ENCODE measurements around the gene APOBEC3G. TPM values are rescaled to one million over a fixed set of nuclear protein-coding genes. Genes with fewer than 3 reads are reported as not detected.

Gene APOBEC3G
- total RNA-seq, 1 donor from 2014 or later, result 152 TPM

DNA sequence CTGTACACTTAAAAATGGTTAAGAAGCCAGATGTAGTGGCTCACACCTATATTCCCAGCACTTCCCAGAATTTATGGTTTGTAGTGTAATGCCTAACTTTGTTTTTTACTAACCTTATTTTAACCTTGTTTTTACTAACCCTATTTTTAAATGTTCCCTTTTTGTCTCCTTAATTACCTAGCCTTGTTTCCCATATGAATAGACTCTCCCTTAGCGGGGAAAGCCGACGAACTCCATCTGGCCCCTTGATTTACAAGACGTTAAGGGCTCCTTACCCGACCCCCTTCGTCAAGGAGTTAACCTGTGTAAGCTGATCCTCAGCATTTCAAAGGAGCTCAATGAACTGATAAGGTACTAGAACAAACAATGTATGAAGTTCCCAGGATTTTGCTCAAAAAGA lies 37.0 kb downstream of the APOBEC3G start:
- no peaks in the 10 kb centered on the region for H3K9me3 Mint-ChIP-seq
- no peak for ATAC-seq (ENCODE audit: low read depth)

DNA sequence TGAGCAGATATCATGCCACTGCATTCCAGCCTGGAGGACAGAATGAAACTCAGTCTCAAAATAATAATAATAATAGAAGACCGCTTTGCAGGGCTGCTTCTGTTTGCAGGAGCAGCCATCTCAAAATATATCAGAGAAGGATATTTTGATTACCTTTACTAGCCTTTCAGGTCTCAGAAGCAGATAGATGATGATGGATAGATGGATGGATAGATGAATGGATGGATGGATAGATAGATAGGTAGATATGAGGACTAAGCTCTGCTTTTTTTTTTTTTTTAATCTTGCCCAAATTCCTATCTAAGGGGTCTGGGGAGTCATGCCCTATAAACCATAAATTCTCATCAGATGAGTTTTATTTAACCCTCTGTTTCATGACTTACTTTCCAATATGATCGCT lies 38.5 kb downstream of the APOBEC3G start:
- H3K4me1 Mint-ChIP-seq, result peaks cover 59% of the 10 kb centered on the region

More for the DNA sequence above, 37.0 kb downstream of the APOBEC3G start:
- Mint-ChIP-seq H3K36me3 (ENCODE audit: low read depth) (no peaks in the 10 kb centered on the region), H3K27me3 (no peaks in the 10 kb centered on the region), H3K4me1 (peaks cover 69% of the 10 kb centered on the region), H3K4me3 (no peak overlapping the region), H3K27ac (peak overlapping the region; percentile 85)
- no peak for DNase-seq
- no peak for TF ChIP-seq CTCF (IDR thresholded peaks at IDR 0.05)
- CTCF ChIA-PET, result interaction anchor here (1.6 to 2.2 kb wide), 2 partner anchors 14 to 100 kb away, joined by 5 read pairs; partner anchors contain the start of gene APOBEC3C
- POLR2A ChIA-PET, result interaction anchor here (0.6 to 3.0 kb wide), 7 partner anchors 15 to 167 kb away, joined by 3 to 37 read pairs (median 4); no protein-coding TSS in a partner anchor
- intact Hi-C loops (cut with micrococcal nuclease), result no loop called here

DNA sequence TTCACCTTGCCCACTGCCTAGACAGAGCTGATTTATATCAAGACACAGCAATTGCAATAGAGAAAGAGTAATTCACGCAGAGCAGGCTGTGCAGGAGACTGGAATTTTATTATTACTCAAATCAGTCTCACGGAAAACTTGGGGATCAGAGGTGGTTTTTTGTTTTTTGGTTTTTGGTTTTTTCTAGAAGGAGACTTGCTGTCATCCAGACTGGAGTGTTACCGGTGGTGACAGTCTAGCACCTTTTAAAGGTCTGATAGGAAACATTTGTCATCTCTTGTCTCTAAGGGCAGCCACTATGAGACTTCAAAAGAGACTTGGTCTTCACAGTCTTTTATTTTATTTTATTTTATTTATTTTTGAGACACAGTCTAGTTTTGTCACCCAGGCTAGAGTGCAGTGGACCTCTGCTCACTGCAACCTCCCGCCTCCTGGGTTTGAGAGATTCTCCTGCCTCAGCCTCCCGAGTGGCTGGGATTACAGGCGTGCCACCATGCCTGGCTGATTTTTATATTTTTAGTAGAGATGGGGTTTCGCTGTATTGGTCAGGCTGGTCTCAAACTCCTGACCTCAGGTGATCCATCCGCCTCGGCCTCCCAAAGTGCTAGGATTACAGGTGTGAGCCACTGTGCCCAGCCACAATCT lies 39.0 kb downstream of the APOBEC3G start:
- DNase-seq (no peak), ATAC-seq (ENCODE audit: low read depth) (no peak)
- Mint-ChIP-seq H3K4me3 (peak overlapping the region; percentile 32), H3K36me3 (ENCODE audit: low read depth) (no peaks in the 10 kb centered on the region), H3K9me3 (no peaks in the 10 kb centered on the region), H3K27me3 (no peaks in the 10 kb centered on the region), H3K4me1 (peaks cover 54% of the 10 kb centered on the region), H3K27ac (peak overlapping the region; percentile 86)
- ChIA-PET POLR2A (interaction anchor here (0.5 to 3.0 kb wide), 7 partner anchors 14 to 413 kb away, joined by 3 to 37 read pairs (median 4); no protein-coding TSS in a partner anchor), CTCF (interaction anchor here (2.2 kb wide), 1 partner anchor 102 kb away, joined by 5 read pairs; the partner anchor contains the start of gene APOBEC3C)
- intact Hi-C loops (cut with micrococcal nuclease), result no loop called here
- TF ChIP-seq CTCF (IDR thresholded peaks at IDR 0.05), result no peak

More for the DNA sequence above, 38.5 kb downstream of the APOBEC3G start:
- DNase-seq, result no peak
- ATAC-seq (ENCODE audit: low read depth), result no peak
- Mint-ChIP-seq H3K4me3 (peak overlapping the region; percentile 32), H3K9me3 (no peaks in the 10 kb centered on the region), H3K27me3 (no peaks in the 10 kb centered on the region), H3K27ac (peak overlapping the region; percentile 85), H3K36me3 (ENCODE audit: low read depth) (no peaks in the 10 kb centered on the region)
- ChIA-PET CTCF (interaction anchor here (2.2 kb wide), 1 partner anchor 101 kb away, joined by 5 read pairs; the partner anchor contains the start of gene APOBEC3C), POLR2A (interaction anchor here (0.5 to 3.0 kb wide), 8 partner anchors 14 to 412 kb away, joined by 3 to 37 read pairs (median 4); no protein-coding TSS in a partner anchor)
- intact Hi-C loops (cut with micrococcal nuclease), result no loop called here
- no peak for TF ChIP-seq CTCF (IDR thresholded peaks at IDR 0.05)

DNA sequence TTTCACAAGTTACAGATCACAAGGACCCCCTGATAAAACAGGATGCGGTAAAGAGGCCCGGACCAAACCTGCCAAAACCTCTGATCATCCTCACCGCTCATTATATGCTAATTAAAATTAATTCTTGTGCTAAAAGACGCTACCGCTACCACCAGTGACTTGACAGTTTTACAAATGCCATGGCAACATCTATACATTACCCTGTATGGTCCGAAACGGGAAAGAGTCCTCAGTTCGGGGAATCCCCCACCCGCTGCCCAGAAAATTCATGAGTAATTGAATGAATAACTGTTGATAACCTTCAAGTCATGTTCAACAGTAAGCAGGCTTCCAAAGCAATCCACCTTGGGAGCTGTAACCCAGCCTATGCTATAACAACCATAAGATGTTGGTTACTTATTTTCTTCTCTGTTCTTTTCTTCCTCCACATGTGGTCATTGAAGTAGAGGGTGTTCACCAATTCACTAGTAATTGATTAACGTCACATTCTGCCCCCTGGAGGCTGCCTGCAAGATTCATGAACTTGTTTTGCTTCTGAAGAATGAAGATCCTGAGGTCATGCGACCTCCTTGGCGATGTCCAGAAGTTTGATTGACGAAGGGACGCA lies 40.6 kb downstream of the APOBEC3G start:
- H3K36me3 Mint-ChIP-seq (ENCODE audit: low read depth), result no peaks in the 10 kb centered on the region
- H3K27me3 Mint-ChIP-seq, result no peaks in the 10 kb centered on the region
- peak overlapping the region; percentile 86 for H3K27ac Mint-ChIP-seq
- intact Hi-C loops (cut with micrococcal nuclease), result loop anchor here (1.0 kb wide), 6 partner anchors 18 to 247 kb away; partner anchors contain the start of gene APOBEC3C
- ATAC-seq (ENCODE audit: low read depth) (peak; percentile 64), DNase-seq (peak; percentile 37)
- H3K4me3 Mint-ChIP-seq, result peak overlapping the region; percentile 67
- CTCF ChIA-PET, result interaction anchor here (0.9 to 2.3 kb wide), 8 partner anchors 10 to 198 kb away, joined by 3 to 17 read pairs (median 4); partner anchors contain the start of gene APOBEC3B
- POLR2A ChIA-PET, result interaction anchor here (0.8 to 1.6 kb wide), 9 partner anchors 10 to 54 kb away, joined by 3 to 15 read pairs (median 5); no protein-coding TSS in a partner anchor
- peaks cover 52% of the 10 kb centered on the region for H3K4me1 Mint-ChIP-seq
- H3K9me3 Mint-ChIP-seq, result no peaks in the 10 kb centered on the region
- TF ChIP-seq CTCF (IDR thresholded peaks at IDR 0.05), result no peak

DNA sequence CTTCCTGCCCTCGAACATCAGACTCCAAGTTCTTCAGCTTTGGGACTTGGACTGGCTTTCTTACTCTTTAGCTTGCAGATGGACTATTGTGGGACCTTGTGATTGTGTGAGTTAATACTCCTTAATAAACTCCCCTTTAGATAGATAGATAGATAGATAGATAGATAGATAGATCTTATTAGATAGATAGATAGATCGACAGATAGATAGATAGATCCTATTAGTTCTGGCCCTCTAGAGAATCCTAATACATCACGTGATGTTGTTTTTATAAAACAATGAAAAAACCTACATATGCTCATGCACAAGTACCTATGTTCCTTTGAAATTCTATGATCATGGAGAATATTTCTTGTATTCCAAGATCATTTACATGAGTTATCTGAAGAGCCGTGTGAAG lies 43.9 kb downstream of the APOBEC3G start:
- H3K36me3 Mint-ChIP-seq (ENCODE audit: low read depth), result no peaks in the 10 kb centered on the region
- H3K4me3 Mint-ChIP-seq, result no peak overlapping the region
- ATAC-seq (ENCODE audit: low read depth) (no peak), DNase-seq (no peak)
- peaks cover 30% of the 10 kb centered on the region for H3K4me1 Mint-ChIP-seq
- H3K27ac Mint-ChIP-seq, result no peak overlapping the region
- no peaks in the 10 kb centered on the region for H3K27me3 Mint-ChIP-seq
- intact Hi-C loops (cut with micrococcal nuclease), result no loop called here
- TF ChIP-seq CTCF (IDR thresholded peaks at IDR 0.05), result no peak
- POLR2A ChIA-PET, result interaction anchor here (0.6 kb wide), 1 partner anchor 100 kb away, joined by 4 read pairs; the partner anchor contains the start of gene APOBEC3D
- CTCF ChIA-PET, result no interaction called here
- no peaks in the 10 kb centered on the region for H3K9me3 Mint-ChIP-seq
